Left ventricle myocardium superior (tissue), 1 donor: ENCODE measurements around the gene ZNF692. TPM values are rescaled to one million over a fixed set of nuclear protein-coding genes. Genes with fewer than 3 reads are reported as not detected.
"Not testable (repeated sequence)": the region's sequence is repeated elsewhere in the genome, so short reads cannot be mapped to it uniquely, and the experiment has no call there.

Source experiments
- ATAC-seq: fragments of 200-7000 bp; cut with Tn5 transposase; one replicate; pipeline ENCODE4 v1.9.1; 2020; ENCODE audit warnings: mild to moderate bottlenecking, moderate library complexity
- DNase-seq: peaks from one replicate; pipeline ENCODE4 v3.0.0-alpha.2; 2020
- intact Hi-C: fragments of 100-400 bp; cut with micrococcal nuclease; formaldehyde crosslinking; loops from one replicate; pipeline ENCODE4 v1.11.0; 2022
- total RNA-seq: library from RNA; stranded (reverse); fragmentation: NEBNext Ultra II Directional; extraction: Animal tissue kit (Norgen Biotek cat#: 25700); gene quantifications from one replicate; pipeline ENCODE4 v1.2.1, GENCODE V29; 2021
- donor health status: DM: no; HTN: yes; CAD: no; lungs with severe emphysema.

The ZNF692 gene
- total RNA-seq, 1 donor from 2014 or later: 27.1 TPM

DNA sequence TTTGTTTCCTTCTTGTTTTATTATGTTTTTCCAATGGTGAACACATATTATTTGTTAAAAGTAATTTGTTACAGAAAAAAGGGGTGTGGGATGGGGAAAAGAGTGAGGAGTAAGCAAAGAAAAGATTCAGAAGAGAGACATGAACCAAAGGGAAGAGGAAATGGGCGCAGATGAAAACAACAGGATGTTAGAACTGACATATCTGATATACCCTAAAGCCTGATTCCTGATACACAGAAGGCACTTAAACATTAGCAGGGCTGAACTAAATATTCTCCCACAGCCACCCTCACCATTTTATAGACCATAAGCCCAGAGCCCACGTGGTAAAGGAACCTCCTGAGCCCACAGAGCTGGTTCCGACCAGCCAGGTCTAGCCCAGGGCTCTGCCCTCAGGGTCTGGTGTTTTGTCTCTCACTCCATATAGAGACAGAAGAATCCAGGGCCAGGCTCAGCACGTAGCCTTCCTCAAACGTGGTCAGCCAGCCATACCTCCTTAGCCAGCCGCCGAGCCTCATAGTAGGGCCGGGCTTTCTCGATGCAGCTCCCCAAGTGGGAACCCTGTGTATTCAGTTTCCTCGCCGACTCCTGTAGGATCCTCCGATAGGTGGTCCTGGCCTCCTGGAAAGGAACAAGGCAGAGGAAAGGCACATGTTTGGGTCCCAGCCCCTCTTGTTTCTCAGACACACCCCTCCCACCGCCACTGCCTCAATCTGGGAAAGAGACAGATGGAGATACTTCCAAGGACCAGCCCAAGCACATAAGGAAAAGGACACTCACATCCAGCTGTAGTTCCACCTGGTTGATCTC is 42.6 kb downstream of the ZNF692 start:
- intact Hi-C loops: no loop called here
- ATAC-seq (no peak), DNase-seq (no peak)

DNA sequence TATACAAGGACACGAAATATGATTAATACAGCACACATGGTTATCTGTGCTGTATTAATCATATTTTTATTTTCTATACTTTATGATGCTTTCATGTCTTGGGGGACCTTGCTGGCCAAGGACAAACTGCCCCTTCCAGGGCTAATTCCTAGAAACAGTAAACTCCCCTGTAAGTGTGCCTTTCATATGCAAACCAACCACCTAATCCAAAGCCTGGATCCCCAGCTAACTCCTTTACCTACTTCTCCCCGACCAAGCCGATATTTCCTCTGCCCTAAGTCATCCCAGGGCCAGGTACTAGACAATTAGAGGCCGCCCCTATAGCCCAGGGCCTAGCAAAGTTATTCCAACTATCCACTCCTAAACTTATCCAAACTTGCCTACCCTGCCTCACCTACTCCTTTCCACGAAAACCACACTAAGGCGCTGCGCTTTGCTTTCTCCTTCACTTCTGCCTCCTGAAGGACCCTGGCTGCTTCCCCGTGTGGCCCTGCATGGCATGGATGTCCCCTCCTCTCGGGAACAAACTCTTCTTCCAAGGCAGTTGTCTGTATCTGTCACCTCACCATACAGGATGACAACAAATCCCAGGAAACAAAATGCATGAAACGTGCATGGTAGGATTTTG is 43.4 kb downstream of the ZNF692 start:
- ATAC-seq (no peak), DNase-seq (no peak)
- intact Hi-C loops: no loop called here

DNA sequence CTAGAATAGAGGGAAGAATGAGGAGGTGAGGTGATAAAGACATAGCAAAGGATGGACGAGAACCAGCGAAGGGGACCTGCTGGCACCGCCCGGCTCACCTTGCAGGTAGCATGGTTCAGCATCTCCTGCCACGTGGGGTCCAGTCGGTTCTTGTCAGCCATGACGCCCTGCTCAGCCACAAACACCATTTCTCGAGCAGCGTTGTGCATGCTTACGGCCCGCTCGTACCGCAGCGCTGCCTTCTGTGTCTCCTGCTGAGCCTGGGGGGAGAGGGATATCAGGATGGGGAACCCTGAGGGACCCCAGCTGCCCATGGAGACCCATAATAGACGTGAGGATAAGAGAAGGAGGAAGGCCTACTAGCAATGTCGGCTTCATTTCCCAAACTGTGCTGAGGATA is 44.5 kb downstream of the ZNF692 start:
- intact Hi-C loops: no loop called here
- ATAC-seq (no peak), DNase-seq (no peak)

DNA sequence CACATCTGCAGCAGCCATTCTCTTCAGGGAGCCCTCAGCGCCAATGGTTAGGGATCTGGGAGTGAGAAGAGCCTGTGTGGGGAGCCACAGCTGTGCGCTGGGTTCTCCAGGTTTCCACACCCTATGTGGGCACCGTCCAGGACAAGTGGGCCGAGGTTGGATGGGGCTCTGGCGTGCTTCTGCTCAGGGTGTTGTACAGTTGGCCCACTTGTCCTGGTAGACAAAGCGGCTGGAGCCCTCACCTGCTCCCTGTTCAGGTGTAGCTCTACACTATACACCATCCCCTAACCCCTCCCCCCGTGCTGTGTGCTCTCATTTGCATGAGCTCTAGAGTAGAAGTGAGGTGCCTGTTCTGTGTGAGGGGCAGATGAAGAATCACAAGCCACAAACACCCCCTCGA is 45.3 kb downstream of the ZNF692 start:
- DNase-seq: no peak
- no peak for ATAC-seq
- intact Hi-C loops: no loop called here

DNA sequence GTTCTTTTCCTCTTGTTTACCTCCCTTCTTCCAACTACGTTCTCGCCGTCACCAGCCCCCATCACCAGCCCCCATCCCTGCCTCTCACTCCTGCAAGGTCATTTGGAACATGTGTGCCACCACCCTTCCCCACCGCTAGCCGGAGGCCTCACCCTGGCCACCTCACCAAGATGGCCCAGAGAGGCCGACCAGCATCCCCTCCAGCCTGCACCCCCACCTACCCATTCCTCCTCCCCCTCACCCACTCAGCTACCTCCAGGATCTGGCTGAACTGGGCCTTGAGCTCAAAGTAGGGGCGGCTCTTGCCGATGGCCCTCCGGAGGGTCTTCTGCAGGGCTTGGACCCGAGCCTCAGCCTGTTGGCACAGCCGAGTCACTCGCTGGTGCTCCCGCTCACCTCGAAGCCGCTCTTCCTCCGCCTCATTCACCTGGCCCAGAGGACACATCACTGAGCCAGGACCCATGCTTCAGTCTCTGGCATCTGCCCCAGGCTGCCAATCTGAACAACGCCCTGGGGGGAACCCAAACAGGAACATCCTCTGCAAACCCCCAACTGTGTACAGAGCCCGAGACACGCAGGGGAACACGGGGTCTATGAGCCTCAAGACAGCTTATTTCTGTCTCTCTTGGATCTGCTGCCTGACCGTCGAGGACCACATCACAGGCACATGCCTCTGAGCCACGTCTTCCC is 46.0 kb downstream of the ZNF692 start:
- ATAC-seq (no peak), DNase-seq (no peak)
- intact Hi-C loops: no loop called here

DNA sequence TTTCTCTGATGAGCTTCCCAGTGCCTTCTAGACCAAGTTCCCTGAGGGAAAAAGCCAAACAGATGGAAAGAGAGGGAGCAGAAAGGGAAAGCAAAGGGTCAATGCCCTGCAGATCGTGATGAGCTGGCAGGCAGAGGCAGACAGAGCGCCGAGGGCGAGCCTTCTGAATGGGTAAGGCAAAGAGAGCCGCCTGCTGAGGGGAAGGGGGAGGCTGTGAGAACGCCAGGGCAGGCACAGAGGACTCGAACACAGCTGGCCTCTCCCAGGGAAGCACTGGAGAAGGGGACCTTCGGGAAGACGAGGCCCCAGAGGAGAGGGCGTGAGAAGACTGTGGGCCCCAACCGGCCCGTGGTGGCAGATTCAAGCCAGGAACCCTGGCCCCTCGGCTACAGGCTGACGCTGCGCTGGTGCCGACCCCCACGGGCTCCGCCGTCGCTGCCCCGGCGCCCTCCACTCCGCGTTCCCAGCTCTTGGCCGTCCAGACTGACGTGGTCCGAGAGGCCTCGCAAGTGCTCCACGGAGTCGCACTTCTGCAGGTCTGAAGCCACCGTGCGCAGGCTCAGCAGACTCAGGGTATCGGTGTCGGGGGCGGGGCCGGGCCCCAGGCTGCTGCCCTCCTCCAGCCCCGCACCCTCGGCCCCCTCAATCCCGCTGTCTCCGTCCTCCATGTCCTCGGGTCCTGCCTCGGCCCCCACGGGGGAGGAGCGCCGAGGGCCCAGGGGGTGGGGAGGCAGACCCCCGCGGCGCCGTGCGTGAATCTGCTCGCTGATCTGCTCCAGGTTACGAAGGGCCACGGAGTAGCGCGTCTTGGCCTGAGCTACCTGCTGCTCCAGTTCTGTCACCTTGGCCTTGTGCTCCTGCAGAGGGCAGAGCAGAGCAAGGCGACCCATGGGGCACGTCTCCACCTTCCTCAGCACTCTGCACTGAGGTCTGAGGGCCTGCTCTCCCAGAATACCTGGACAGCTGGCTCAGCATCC is 47.1 kb downstream of the ZNF692 start:
- DNase-seq (no peak), ATAC-seq (no peak)
- intact Hi-C loops: no loop called here

DNA sequence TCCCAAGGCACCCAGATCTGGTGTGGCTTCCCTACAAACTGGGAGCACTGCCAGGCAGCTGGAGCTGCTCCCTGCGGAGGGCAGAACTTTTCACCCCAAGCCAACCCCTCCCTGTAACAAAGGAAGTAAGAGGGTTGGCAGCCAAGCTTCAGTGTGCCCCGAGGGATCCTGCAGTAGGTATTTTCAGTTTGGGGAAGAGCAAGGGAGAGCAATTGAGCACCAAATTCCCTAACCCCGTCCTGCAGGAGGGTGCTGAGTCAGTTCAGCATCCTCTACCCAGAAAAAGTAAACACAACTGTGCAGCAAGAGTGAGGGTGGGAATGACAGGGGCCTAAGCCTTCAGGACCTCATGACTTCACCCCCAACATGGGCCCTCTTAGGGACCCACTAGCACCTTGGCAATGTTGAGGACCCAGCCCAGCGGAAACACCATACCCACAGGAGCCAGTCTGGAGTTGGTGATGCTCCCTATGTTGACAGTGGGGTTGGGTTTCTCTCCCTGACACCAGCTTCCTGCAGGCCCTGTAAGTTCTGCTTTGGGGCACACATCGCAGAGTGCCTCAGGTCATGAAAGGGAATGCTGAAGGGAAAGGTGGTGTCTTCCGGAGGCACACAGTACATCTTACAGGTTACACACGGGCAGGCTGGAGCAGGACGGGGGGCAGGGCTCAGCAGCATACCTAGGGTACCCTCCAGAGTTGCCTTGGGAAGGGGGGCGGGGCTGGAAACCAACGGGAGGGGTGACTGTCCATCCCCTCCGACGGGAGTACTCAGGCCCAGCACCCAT is 48.0 kb downstream of the ZNF692 start:
- intact Hi-C loops: no loop called here
- peak; percentile 69 for ATAC-seq
- DNase-seq: peak; percentile 77

DNA sequence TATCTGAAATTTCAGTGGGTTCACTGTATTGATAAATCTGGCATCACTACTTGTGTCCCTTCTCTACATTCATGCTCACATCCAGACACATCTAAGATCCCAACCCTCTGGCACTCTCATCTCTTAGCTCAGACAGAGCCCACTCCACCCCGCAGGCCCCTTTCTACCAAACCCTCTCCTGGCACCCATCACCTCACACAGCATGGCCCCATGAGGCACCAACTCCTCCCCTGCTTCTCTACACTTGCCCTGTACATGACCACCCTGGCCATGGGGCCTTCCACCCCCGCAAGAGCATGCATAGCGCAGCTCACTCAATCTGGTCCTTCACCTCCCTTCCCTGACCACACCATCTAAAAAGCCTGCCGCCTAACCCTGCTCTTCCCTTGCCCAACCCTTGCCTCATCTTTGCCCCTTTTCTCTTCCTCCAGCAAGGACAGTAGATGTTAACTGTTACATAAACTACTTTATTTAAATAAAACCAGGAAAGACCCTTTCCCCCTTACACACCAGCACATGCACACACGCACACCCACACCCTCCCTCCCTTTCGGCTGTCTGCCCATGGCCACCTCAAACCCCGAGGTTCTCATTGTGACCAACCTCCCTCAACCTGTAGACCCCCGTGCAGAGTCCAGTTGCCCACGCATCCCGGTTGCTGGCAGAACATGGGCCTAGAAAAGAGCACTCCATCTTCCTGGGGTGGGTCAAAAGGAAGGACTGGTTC is 48.7 kb downstream of the ZNF692 start:
- ATAC-seq: no peak
- DNase-seq: no peak
- intact Hi-C loops: loop anchor here (5.0 kb wide), 1 partner anchor 188 kb away; no protein-coding TSS in a partner anchor

DNA sequence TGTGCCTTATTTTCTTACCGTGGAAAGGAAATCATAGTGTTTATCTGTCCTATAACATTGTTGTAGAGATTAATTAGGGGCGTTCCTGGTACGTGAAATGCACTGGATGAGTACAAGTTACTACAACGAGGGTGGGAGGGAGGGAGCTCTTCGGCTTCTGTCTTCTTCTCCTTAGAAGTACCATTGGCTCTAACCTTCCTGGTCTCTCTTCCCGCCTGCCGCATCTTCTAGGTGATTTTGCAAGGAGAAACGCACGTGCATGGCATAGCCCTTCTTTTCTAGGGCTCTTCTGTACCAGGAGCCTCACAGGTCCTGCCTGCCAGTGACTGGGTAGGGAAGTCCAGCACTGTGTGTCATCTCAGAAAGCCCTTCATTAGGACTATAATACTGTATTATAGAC is 50.0 kb downstream of the ZNF692 start:
- intact Hi-C loops: loop anchor here (5.0 kb wide), 1 partner anchor 187 kb away; no protein-coding TSS in a partner anchor
- ATAC-seq (no peak), DNase-seq (no peak)

DNA sequence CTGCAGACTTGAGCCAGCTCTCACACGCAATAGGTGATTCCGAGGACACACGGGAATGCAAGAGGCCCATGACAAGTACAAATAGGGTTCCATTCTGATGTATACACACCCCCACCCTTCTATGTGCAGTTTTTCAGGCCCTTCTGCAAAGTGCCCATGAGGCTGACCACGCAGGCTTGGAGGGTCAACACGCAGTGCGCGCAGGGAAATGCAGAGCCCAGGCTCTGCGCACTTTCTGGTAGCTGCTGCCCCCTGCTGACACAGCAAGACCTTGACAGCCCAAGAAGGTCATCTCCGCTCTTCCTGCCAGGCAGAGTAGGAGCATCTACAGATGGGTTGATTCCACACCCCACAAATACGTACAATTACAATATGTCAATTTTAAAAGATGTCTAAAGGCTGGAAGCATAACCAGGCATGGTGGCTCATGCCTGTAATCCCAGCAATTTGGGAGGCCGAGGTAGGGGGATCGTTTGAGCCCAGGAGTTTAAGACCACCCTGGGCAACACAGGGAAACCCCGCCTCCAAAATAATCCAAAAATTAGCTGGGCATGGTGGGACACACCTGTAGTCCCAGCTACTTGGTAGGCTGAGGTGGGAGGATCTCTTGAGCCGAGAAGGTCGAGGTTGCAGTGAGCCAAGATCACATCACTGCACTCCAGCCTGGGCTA is 51.7 kb downstream of the ZNF692 start:
- peak; percentile 70 for ATAC-seq
- intact Hi-C loops: loop anchor here (5.0 kb wide), 1 partner anchor 185 kb away; no protein-coding TSS in a partner anchor

DNA sequence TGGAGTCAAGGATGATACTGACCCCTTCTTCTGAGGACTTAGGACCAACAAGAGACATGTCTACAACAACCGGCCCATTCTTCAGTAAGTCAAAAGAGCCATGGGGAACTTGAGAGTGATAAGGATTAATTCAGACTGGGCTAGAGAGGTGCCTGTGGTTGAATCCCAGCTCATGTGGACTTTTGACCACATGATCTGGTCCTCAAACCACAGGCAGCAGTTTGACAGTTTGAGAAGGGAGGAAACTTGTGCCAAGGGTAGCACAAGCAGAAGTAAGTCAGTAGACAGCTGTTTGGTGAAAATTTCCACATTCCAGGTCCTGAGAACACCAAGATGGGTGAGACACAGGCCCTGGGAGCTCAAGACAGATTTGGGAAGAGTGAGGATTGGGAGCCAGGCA is 53.0 kb downstream of the ZNF692 start:
- DNase-seq: no peak
- intact Hi-C loops: loop anchor here (5.0 kb wide), 1 partner anchor 184 kb away; no protein-coding TSS in a partner anchor
- ATAC-seq: peak; percentile 41

More for the DNA sequence above, 51.7 kb downstream of the ZNF692 start:
- DNase-seq: peak; percentile 69

DNA sequence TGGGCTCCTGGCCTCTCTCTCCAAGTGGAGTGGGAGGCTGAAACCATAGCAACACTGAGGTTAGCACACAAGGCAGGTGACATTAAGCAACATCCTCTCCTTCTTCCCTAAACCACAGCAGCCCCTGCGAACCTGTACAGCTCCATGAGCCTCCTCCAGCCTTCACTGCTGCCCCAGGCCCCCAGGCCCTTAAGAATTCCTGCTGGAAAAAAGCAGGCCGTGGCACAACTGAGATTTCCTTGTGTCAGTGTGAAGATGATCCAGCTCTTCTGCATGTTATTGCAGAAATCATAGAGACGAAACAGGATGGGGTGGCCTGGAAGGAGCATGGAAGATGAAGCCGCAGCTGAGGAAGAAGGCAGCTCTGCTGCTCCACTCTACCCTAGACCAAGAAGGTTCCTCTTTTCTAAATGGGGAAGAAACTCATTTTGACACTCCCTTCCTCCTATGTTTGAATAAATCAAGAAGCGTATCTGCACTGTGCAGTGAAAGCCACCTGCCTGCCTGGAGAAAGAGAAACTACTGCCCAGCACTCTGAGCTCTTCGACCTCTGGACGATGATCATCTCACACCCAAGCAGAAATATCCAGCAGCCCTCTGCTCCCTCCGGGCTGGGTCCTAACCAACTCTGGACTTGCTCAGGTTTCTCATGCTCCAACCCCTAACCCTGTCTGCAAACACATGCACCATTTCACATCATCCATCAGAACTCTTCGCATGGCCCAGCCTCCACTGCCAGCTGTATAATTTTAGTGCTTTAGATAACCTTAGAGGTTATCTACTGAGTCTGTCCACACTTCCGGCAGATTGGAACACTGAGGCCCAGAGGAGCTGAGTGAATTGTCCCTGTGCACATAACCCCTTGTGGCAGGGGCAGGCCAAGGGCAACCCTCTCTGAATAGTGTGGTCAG is 53.9 kb downstream of the ZNF692 start:
- DNase-seq (no peak), ATAC-seq (peak; percentile 74)
- intact Hi-C loops: loop anchor here (5.0 kb wide), 1 partner anchor 183 kb away; no protein-coding TSS in a partner anchor

DNA sequence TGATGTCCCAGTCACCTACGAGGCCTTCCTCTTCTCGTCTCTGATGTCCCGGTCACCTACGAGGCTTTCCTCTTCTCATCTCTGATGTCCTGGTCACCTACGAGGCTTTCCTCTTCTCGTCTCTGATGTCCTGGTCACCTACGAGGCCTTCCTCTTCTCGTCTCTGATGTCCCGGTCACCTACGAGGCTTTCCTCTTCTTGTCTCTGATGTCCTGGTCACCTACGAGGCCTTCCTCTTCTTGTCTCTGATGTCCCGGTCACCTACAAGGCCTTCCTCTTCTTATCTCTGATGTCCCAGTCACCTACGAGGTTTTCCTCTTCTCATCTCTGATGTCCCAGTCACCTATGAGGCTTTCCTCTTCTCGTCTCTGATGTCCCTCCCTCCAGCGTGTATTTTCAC is 55.4 kb downstream of the ZNF692 start:
- DNase-seq, ATAC-seq, intact Hi-C loops: not testable (repeated sequence)

DNA sequence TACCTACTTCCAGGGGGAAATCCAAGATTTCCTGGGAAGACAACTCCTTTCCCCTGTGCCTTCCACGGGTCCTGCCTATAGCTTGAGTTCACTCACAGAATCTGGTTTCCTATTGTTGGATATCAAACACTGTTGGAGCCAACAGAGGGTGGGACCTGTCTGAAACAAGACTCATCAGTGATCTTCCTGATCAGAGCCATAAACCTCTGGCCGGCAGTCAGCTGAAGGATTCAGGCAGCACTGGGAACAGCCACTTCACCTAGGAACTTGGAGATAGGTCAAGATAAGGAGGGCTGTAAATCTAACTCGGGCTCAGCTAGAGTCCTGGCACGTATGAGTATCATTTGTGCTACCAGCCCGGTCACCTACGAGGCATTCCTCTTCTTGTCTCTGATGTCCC is 56.4 kb downstream of the ZNF692 start:
- DNase-seq (no peak), ATAC-seq (no peak)
- intact Hi-C loops: no loop called here

DNA sequence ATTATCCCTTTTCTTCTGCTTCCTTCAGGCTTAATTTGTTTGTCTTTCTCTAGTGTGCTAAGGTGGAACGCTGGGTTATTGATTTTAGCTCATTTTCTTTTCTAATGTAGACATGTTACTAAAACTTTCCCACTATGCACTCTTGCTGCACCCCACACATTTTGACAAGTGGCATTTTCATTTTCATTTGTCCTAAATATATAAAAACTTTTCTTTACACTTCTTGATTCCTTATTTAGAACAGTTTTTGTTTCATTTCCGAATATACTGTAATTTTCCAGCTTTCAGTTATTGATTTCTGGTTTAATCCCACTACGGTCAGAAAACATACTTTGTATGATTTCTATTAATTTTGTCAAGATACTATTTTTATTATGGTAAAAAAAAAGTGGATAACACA is 58.4 kb downstream of the ZNF692 start:
- ATAC-seq (no peak), DNase-seq (no peak)
- intact Hi-C loops: no loop called here
